Mucosa of descending colon (tissue), 3 donors: ENCODE measurements around the gene CYTIP. TPM values are rescaled to one million over a fixed set of nuclear protein-coding genes. Genes with fewer than 3 reads are reported as not detected.

Experiments used
- ATAC-seq: fragments of 200-7000 bp; cut with Tn5 transposase; one replicate; pipeline ENCODE4 v1.9.1; 2020; ENCODE audit warnings: mild to moderate bottlenecking, moderate library complexity
- DNase-seq, 3 donors: peaks; one replicate each; pipeline ENCODE4 v3.0.0-alpha.2; 2020
- H3K36me3 ChIP-seq: fragments of 200-600 bp; one replicate; pipeline ENCODE4 v1.8.0; 2021; ENCODE audit warnings: low read depth, mild to moderate bottlenecking
- H3K4me1 ChIP-seq: fragments of 200-600 bp; one replicate; pipeline ENCODE4 v1.8.0; 2021; ENCODE audit warnings: low read depth, mild to moderate bottlenecking
- H3K4me3 ChIP-seq: fragments of 200-600 bp; one replicate; pipeline ENCODE4 v1.8.0; 2021; ENCODE audit warnings: mild to moderate bottlenecking
- H3K9me3 ChIP-seq: fragments of 200-600 bp; one replicate; pipeline ENCODE4 v1.8.0; 2021; ENCODE audit warnings: mild to moderate bottlenecking
- intact Hi-C, 2 donors: fragments of 100-400 bp; cut with DNase I in 1 of 2; cut with micrococcal nuclease in 1 of 2; formaldehyde crosslinking; loops; one replicate each; pipeline versions ENCODE4 v1.11.0 to v1.11.1; 2022; cut with DNase I, micrococcal nuclease
- total RNA-seq, 3 donors: library from RNA; stranded (reverse); fragmentation: NEBNext Ultra II Directional in 2 of 3; extraction: Animal tissue kit (Norgen Biotek cat#: 25700) in 2 of 3; gene quantifications; one replicate each; pipeline versions ENCODE4 v1.2.1 to v1.2.4, GENCODE V29; 2021 to 2023
- TF ChIP-seq, protein P1 (sequence below): fragments of 200-600 bp; IDR thresholded peaks from one replicate; pipeline ENCODE4 v1.8.0; 2022; ENCODE audit warnings: antibody characterized with exemption, mild to moderate bottlenecking
- donor health status: DM: no; HTN: no; CAD: no; lungs with moderate emphysema.
- donor health status: DM: no; HTN: no; CAD: no.
- donor health status: DM: no; HTN: yes; CAD: no.

CYTIP gene
- total RNA-seq, 3 donors from 2014 or later = 4.7 to 11.5 (median 5.8) TPM

GRCh38 chr2:157476953-157477709, 33.2 kb upstream of the CYTIP start:
- intact Hi-C loops = no loop called here
- Histone ChIP-seq H3K9me3 (no peaks in the 10 kb centered on the region), H3K4me1 (no peaks in the 10 kb centered on the region), H3K36me3 (no peaks in the 10 kb centered on the region), H3K4me3 (no peak overlapping the region)
- TF ChIP-seq, protein P1, sequence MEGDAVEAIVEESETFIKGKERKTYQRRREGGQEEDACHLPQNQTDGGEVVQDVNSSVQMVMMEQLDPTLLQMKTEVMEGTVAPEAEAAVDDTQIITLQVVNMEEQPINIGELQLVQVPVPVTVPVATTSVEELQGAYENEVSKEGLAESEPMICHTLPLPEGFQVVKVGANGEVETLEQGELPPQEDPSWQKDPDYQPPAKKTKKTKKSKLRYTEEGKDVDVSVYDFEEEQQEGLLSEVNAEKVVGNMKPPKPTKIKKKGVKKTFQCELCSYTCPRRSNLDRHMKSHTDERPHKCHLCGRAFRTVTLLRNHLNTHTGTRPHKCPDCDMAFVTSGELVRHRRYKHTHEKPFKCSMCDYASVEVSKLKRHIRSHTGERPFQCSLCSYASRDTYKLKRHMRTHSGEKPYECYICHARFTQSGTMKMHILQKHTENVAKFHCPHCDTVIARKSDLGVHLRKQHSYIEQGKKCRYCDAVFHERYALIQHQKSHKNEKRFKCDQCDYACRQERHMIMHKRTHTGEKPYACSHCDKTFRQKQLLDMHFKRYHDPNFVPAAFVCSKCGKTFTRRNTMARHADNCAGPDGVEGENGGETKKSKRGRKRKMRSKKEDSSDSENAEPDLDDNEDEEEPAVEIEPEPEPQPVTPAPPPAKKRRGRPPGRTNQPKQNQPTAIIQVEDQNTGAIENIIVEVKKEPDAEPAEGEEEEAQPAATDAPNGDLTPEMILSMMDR = no peak
- ATAC-seq (peak; percentile 45), DNase-seq (no peak)

DNA sequence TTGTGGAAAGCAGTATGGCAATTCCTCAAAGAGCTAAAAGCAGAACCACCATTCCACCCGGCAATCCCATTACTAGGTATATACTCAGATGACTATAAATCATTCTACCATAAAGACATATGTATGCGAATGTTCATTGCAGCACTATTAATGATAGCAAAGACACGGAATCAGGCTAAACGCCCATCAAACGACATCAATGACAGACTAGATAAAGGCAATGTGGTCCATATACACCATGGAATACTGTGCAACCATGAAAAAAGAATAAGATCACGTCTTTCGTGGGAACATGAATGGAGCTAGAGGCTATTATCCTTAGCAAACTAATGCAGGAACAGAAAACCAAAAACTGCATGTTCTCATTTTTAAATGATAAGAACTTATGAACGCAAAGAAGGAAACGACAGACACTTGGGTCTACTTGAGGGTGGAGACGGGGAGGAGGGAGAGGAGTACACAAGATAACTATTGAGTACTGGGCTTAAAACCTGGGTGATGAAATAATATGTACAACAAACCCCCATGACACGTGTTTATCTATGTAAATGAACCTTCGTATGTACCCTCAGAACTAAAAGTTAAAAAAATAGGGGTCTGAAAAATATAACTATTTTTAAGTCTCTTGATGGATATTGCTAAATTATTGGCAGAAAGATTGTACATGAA, 32.0 kb upstream of the CYTIP start:
- ATAC-seq = no peak
- TF ChIP-seq, protein P1 = no peak
- intact Hi-C loops = no loop called here
- Histone ChIP-seq H3K36me3 (no peaks in the 10 kb centered on the region), H3K9me3 (no peaks in the 10 kb centered on the region), H3K4me1 (no peaks in the 10 kb centered on the region), H3K4me3 (no peak overlapping the region)
- no peak for DNase-seq

DNA sequence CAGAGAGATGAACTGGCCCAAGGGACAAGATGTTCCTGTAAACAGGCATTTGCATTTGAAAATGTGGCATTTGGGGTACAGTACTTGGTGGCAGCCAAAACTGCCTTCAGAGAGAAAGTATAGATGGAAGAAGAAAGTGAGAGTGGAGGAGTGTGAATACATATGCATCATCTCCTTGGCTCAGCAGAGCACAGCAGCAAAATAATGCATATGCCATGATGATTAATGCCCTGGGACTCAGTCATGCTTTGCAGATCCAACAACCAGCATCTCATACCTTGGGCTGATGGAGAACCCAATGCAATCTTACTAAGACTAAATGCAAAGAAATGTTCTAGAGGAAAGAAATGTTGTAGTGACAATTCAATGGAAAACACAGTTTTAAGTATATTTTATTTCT, 29.7 kb upstream of the CYTIP start:
- Histone ChIP-seq H3K4me3 (no peak overlapping the region), H3K36me3 (no peaks in the 10 kb centered on the region), H3K4me1 (no peaks in the 10 kb centered on the region), H3K9me3 (no peaks in the 10 kb centered on the region)
- intact Hi-C loops = no loop called here
- ATAC-seq = no peak
- TF ChIP-seq, protein P1 = no peak
- no peak for DNase-seq

DNA sequence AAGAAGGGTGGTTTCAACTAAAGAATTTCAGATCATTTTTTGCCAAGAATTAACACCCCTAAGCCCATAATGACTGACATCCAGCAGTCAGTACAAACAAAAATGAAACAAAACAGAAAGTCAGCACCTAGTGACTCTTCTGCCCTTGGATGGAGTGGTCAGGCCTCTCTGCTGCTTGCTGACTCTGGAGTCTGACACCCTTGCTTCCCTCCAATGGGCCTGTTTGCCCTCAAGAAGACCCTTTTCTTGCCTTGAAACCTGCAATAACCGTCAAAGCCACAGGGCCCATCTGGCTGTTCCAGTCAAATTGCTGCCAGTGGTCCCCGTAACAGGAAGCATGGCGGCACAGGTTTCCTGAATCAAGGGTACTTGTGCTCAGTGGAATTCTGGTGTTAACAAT, 27.2 kb upstream of the CYTIP start:
- Histone ChIP-seq H3K36me3 (no peaks in the 10 kb centered on the region), H3K9me3 (no peaks in the 10 kb centered on the region), H3K4me3 (no peak overlapping the region), H3K4me1 (no peaks in the 10 kb centered on the region)
- intact Hi-C loops = no loop called here
- peak in 1 of 3 donors; percentile 18 for DNase-seq
- TF ChIP-seq, protein P1 = no peak
- peak; percentile 19 for ATAC-seq

DNA sequence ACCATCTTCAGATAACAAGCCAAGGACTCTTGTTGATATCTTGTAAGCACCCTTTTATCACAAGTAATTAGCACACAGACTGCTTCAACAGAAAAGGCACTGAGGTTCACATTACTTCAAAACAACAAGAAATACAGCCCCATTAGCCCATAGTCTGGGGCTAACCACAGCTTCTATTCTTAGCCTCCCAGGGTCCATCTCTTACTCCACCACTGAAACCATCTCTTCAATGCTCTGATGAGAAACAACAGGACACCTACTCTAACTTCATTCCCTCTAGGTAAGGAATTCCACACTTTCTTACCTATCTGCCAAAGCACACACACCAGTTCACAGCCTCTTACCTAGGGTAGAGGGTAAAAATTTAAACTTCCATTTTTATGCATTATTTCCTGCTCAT, 26.4 kb upstream of the CYTIP start:
- TF ChIP-seq, protein P1 = no peak
- no peaks in the 10 kb centered on the region for H3K4me1 ChIP-seq
- no peaks in the 10 kb centered on the region for H3K36me3 ChIP-seq
- no peaks in the 10 kb centered on the region for H3K9me3 ChIP-seq
- peak; percentile 50 for ATAC-seq
- intact Hi-C loops = no loop called here
- DNase-seq = no peak
- no peak overlapping the region for H3K4me3 ChIP-seq
